ENCODE measurements around the gene IL1R2. TPM values are rescaled to one million over a fixed set of nuclear protein-coding genes. Genes with fewer than 3 reads are reported as not detected.

IL1R2 gene
- total and polyA plus RNA-seq, 2 experiments from 2014 or later: not detected

DNA sequence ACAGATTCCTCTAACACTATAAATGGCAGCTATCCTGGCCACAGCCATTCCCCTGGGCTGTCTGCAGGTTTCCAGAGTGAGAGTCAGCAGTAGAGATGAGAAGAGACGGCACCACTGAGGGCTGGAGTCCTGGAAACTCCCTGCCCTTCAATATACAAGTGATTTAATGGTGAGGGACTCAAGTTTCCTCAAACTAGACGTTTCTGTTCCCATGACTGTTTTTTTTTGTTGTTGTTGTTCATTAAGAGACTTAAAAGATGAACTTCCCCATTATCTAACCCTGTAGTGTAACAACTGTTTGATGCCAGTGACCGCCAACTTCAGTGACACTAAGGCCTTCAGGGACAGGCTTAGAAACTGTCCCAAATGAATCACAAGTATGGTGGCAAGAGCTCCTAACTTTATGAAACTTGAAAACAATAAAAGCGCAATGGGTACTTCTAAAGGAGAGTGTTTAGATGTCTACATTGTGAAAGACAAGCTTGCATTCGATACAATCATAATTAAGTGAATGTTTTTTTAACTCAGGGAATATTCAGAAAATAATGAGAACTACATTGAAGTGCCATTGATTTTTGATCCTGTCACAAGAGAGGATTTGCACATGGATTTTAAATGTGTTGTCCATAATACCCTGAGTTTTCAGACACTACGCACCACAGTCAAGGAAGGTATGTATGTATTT, 34.0 kb downstream of the IL1R2 start (continued):
- TF ChIP-seq, protein P1, sequence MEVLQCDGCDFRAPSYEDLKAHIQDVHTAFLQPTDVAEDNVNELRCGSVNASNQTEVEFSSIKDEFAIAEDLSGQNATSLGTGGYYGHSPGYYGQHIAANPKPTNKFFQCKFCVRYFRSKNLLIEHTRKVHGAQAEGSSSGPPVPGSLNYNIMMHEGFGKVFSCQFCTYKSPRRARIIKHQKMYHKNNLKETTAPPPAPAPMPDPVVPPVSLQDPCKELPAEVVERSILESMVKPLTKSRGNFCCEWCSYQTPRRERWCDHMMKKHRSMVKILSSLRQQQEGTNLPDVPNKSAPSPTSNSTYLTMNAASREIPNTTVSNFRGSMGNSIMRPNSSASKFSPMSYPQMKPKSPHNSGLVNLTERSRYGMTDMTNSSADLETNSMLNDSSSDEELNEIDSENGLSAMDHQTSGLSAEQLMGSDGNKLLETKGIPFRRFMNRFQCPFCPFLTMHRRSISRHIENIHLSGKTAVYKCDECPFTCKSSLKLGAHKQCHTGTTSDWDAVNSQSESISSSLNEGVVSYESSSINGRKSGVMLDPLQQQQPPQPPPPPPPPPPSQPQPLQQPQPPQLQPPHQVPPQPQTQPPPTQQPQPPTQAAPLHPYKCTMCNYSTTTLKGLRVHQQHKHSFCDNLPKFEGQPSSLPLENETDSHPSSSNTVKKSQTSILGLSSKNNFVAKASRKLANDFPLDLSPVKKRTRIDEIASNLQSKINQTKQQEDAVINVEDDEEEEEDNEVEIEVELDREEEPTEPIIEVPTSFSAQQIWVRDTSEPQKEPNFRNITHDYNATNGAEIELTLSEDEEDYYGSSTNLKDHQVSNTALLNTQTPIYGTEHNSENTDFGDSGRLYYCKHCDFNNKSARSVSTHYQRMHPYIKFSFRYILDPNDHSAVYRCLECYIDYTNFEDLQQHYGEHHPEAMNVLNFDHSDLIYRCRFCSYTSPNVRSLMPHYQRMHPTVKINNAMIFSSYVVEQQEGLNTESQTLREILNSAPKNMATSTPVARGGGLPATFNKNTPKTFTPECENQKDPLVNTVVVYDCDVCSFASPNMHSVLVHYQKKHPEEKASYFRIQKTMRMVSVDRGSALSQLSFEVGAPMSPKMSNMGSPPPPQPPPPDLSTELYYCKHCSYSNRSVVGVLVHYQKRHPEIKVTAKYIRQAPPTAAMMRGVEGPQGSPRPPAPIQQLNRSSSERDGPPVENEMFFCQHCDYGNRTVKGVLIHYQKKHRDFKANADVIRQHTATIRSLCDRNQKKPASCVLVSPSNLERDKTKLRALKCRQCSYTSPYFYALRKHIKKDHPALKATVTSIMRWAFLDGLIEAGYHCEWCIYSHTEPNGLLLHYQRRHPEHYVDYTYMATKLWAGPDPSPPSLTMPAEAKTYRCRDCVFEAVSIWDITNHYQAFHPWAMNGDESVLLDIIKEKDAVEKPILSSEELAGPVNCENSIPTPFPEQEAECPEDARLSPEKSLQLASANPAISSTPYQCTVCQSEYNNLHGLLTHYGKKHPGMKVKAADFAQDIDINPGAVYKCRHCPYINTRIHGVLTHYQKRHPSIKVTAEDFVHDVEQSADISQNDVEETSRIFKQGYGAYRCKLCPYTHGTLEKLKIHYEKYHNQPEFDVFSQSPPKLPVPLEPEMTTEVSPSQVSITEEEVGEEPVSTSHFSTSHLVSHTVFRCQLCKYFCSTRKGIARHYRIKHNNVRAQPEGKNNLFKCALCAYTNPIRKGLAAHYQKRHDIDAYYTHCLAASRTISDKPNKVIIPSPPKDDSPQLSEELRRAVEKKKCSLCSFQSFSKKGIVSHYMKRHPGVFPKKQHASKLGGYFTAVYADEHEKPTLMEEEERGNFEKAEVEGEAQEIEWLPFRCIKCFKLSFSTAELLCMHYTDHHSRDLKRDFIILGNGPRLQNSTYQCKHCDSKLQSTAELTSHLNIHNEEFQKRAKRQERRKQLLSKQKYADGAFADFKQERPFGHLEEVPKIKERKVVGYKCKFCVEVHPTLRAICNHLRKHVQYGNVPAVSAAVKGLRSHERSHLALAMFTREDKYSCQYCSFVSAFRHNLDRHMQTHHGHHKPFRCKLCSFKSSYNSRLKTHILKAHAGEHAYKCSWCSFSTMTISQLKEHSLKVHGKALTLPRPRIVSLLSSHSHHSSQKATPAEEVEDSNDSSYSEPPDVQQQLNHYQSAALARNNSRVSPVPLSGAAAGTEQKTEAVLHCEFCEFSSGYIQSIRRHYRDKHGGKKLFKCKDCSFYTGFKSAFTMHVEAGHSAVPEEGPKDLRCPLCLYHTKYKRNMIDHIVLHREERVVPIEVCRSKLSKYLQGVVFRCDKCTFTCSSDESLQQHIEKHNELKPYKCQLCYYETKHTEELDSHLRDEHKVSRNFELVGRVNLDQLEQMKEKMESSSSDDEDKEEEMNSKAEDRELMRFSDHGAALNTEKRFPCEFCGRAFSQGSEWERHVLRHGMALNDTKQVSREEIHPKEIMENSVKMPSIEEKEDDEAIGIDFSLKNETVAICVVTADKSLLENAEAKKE (CRISPR knock-in tag; IDR thresholded peaks at IDR 0.05): no peak

DNA sequence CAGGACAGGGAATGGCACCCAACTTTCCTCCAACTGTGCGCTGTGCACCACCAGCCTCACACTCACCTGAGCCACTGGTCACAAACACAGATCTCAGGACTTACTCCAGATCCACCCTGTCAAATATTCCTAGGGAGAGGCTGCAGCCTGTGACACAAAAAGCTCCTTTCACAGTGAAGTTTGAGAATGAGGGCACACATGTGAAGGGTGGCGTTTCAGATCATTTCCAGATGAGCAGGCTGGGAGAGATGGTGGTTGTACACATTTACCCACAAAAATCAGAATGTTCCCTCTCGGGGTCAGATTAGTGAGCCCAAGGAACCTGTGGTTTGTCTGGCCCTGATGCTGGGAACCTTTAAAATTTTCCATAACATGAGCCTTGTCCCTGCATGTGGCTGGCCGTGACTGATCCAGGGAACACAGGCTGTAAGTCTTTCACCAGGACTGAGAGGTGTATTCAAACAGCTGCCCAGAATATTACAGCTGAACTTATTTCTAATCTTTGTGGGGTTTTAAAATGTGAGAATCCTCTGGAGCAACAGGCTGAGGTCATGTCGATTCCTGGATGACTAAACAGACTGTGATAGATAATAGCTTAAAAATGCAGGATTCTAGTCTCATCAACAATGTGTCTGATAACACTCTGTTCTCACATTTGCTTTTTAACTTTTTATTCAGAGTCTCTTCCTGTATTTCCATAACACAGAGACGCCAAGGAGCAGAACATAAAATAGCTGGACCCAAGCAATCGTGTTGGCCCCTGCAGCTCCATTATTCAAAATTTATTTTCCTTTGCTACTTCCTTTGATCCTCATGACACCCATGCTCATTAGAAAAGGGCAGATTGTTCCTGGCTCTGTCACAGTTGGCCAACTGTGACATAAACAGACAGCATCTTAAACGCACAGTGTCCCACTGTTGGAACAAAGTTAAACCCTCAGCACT, 35.5 kb downstream of the IL1R2 start:
- H3K4me1 ChIP-seq (ENCODE audit: insufficient read depth): no peaks in the 10 kb centered on the region
- no peak overlapping the region for H3K27ac Mint-ChIP-seq
- H3K9me2 ChIP-seq (ENCODE audit: insufficient read depth): 0 out of 2 replicates have a peak, but pooled peaks cover 8% of the 10 kb centered on the region
- no peaks in the 10 kb centered on the region for H3K79me2 ChIP-seq (replicated peaks; ENCODE audit: insufficient read depth)
- no peak overlapping the region for H3K27ac ChIP-seq (ENCODE audit: low read depth)
- H3F3A ChIP-seq (replicated peaks; ENCODE audit: low read depth): no peaks in the 10 kb centered on the region
- H3K36me3 ChIP-seq (ENCODE audit: insufficient read depth): no peaks in the 10 kb centered on the region
- H3K4me2 ChIP-seq: no peak overlapping the region
- H3K27me3 ChIP-seq (ENCODE audit: insufficient read depth): no peaks in the 10 kb centered on the region
- H3K36me3 Mint-ChIP-seq (ENCODE audit: low read depth): no peaks in the 10 kb centered on the region
- H3K4me3 Mint-ChIP-seq: no peak overlapping the region
- H3K27me3 Mint-ChIP-seq (ENCODE audit: insufficient read depth, low read depth, poor library complexity): no peaks in the 10 kb centered on the region
- no peaks in the 10 kb centered on the region for H3K9me3 Mint-ChIP-seq
- ATAC-seq (no peak), DNase-seq (ENCODE audit: low spot score) (no peak)
- H3K4me1 Mint-ChIP-seq: no peaks in the 10 kb centered on the region
- no peaks in the 10 kb centered on the region for H4K20me1 ChIP-seq (replicated peaks; ENCODE audit: insufficient read depth)
- H2AFZ ChIP-seq: no peak overlapping the region
- no peak overlapping the region for H3K4me3 ChIP-seq
- TF ChIP-seq POLR2AphosphoS5 (IDR thresholded peaks at IDR 0.05; ENCODE audit: low read depth) (no peak), EZH2phosphoT487 (IDR thresholded peaks at IDR 0.05; ENCODE audit: unreplicated experiment) (no peak), ZNF331 (CRISPR knock-in tag; IDR thresholded peaks at IDR 0.05; ENCODE audit: low read depth) (no peak), ZNF114 (CRISPR knock-in tag; IDR thresholded peaks at IDR 0.05) (no peak), CREB1 (CRISPR knock-in tag; IDR thresholded peaks at IDR 0.05; ENCODE audit: low read depth) (no peak)
- TF ChIP-seq, protein P2, sequence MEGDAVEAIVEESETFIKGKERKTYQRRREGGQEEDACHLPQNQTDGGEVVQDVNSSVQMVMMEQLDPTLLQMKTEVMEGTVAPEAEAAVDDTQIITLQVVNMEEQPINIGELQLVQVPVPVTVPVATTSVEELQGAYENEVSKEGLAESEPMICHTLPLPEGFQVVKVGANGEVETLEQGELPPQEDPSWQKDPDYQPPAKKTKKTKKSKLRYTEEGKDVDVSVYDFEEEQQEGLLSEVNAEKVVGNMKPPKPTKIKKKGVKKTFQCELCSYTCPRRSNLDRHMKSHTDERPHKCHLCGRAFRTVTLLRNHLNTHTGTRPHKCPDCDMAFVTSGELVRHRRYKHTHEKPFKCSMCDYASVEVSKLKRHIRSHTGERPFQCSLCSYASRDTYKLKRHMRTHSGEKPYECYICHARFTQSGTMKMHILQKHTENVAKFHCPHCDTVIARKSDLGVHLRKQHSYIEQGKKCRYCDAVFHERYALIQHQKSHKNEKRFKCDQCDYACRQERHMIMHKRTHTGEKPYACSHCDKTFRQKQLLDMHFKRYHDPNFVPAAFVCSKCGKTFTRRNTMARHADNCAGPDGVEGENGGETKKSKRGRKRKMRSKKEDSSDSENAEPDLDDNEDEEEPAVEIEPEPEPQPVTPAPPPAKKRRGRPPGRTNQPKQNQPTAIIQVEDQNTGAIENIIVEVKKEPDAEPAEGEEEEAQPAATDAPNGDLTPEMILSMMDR (conservative IDR thresholded peaks at IDR 0.05; ENCODE audit: low read depth in 2 of 2): no peak
- TF ChIP-seq, protein P3, sequence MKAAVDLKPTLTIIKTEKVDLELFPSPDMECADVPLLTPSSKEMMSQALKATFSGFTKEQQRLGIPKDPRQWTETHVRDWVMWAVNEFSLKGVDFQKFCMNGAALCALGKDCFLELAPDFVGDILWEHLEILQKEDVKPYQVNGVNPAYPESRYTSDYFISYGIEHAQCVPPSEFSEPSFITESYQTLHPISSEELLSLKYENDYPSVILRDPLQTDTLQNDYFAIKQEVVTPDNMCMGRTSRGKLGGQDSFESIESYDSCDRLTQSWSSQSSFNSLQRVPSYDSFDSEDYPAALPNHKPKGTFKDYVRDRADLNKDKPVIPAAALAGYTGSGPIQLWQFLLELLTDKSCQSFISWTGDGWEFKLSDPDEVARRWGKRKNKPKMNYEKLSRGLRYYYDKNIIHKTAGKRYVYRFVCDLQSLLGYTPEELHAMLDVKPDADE (IDR thresholded peaks at IDR 0.05): no peak

All from GM23338 (cell line).